Measurements from ENCODE around the gene C11orf71.

DNA sequence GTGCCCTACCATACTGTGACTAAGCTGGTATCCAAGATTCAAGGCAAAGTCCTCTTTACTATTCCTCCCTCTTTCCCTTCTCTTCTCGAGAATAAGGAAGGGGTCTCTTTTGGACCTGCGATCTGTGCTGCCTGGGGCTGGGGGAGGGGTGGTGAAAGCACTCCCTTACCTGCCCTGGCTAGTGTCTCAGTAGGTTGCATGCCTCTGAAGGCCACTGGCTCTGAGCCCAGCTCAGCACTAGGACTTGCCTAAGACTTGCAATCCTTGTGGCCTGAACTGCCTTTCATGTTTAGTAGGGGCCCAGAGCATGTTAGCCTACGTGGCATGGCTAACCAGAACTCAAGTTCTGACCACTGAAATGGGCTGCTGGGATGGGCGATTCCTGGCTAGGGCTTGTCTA, 26.0 kb upstream of the C11orf71 start:
- TF ChIP-seq, protein P1, sequence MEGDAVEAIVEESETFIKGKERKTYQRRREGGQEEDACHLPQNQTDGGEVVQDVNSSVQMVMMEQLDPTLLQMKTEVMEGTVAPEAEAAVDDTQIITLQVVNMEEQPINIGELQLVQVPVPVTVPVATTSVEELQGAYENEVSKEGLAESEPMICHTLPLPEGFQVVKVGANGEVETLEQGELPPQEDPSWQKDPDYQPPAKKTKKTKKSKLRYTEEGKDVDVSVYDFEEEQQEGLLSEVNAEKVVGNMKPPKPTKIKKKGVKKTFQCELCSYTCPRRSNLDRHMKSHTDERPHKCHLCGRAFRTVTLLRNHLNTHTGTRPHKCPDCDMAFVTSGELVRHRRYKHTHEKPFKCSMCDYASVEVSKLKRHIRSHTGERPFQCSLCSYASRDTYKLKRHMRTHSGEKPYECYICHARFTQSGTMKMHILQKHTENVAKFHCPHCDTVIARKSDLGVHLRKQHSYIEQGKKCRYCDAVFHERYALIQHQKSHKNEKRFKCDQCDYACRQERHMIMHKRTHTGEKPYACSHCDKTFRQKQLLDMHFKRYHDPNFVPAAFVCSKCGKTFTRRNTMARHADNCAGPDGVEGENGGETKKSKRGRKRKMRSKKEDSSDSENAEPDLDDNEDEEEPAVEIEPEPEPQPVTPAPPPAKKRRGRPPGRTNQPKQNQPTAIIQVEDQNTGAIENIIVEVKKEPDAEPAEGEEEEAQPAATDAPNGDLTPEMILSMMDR (IDR thresholded peaks at IDR 0.05), result no peak
- TF ChIP-seq POLR2AphosphoS5 (IDR thresholded peaks at IDR 0.05) (no peak), POLR2A (IDR thresholded peaks at IDR 0.05) (no peak), EP300 (IDR thresholded peaks at IDR 0.05) (no peak)
